ENCODE results near the gene CDK9.

The CDK9 gene

DNA sequence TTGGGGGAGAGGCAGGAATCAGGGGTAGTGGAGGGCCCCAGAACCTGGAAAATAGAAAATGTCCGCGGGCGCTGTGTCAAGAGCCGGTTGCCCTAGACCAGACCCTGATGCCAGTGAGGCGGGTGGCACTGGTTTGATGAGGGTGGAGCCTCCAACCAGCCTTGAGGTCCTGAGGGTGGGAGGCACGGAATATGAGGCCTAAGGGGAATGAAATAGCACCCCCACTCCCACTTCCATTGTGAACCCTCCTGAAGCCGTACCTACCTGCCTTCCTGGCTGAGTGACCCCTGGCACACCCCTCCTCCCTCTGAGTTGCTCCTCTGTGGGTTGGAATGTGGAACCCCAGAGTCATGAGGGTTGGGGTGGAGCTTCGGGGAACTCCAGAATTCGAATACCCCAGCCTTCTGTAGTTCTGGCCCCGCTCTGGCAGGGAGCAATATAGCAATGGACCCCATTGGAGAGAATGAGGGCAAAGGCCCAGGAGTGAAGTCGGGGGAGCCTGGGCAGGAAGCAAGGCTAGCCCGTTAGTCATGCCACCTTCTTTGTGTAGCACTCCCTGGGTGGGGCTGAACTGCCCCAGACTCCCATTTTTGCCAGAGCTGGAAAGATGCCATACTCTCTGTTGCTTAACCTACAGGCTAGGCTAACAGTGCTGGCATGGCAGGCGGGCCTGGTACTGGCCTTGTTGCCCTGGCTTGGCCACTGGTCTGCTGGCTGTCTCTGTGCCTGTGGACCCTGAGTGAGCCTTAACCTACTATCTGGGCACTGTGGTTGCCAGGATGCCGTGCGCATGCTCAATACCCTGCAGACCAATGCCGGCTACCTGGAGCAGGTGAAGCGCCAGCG is 17.9 kb downstream of the CDK9 start:
- DNase-seq (ENCODE audit: low spot score), result peak; percentile 63

DNA sequence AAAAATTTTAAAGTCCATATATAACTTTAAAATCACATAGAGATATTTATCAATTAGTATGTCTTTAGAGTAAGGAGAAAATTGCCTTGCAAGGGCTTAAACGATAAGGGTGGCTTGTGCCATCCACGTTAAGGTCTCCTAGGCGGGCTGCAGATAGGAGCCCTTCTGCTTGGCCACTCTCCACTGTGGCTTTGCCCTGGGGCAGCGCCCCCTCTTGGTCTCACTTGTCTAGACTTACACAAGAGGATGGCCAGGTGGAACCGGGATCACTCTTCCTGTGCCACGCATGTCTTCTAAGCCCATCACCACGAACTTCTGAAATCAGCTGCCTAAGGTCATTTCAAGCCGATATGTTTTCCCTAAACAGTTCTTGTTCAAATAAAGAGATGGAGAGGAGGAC is 19.8 kb downstream of the CDK9 start:
- DNase-seq (ENCODE audit: low spot score), result no peak

DNA sequence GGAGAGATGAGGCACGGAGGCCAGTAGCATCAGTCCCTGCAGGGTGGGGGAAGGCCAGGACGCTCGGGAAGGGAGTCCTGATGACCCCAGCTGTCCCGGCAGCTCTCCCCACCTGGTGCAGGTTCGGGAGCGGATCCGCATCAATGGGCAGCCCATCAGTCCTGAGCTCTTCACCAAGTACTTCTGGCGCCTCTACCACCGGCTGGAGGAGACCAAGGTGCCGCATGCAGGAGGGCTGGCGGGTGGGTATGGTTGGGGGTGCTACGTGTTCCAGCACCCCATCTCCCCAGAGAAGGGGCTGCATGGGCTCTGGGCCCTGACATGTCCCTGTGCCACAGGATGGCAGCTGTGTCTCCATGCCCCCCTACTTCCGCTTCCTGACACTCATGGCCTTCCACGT is 21.0 kb downstream of the CDK9 start:
- no peak for DNase-seq (ENCODE audit: low spot score)

DNA sequence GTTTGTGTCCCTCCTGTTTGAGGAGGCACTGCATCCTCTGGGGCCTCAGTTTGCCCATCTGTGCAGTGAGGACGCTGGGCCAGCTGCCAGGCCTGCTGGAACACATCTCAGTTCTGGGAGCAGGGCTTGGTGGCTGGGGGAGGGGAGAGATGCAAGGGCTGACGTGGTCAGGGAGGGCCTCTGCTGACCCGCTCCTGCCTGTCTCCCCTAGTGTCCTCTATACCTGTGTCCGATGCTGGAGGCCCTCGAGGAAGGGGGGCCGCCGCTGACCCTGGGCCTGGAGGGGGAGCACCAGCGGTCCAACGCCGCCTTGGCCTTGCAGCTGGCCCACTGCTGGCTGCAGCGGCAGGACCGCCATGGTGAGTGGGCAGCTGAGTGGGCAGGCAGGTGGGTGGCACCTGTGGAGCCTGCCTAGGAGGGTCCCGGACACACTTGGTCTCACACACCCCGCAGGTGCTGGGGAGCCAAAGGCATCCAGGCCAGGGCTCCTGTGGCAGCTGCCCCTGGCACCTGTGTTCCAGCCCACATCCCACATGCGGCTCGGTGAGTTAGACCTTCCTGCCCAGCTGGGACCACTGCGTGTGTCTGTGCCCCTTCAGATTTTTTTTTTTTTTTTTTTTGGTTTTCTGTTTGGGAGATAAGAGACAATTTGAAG is 22.6 kb downstream of the CDK9 start:
- no peak for DNase-seq (ENCODE audit: low spot score)

DNA sequence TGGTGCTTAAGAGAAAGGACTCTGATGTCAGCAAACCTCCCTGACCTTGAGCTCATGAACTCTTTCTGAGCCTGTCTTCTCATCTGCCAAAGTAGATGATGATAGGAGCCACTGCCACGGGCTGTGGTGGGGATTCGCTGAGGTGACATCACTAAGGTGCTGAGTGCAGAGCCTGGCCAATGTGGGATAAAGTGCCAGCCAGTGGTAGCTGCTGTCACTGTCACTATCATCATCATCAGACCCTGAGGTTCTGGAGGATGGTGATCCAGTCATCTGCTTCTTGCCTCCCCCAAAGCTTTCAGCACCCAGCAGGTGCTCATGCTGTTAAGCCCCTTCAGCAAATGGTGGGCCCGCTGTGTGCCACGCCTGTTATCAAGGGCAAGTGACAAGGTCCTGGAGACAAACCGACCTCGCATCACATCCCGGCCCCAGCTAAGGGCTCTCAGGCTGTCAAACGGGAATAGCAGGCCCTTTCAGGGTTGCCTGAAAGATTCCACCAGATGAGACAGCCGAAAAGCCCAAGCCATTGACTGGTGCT is 23.2 kb downstream of the CDK9 start:
- DNase-seq (ENCODE audit: low spot score), result no peak

DNA sequence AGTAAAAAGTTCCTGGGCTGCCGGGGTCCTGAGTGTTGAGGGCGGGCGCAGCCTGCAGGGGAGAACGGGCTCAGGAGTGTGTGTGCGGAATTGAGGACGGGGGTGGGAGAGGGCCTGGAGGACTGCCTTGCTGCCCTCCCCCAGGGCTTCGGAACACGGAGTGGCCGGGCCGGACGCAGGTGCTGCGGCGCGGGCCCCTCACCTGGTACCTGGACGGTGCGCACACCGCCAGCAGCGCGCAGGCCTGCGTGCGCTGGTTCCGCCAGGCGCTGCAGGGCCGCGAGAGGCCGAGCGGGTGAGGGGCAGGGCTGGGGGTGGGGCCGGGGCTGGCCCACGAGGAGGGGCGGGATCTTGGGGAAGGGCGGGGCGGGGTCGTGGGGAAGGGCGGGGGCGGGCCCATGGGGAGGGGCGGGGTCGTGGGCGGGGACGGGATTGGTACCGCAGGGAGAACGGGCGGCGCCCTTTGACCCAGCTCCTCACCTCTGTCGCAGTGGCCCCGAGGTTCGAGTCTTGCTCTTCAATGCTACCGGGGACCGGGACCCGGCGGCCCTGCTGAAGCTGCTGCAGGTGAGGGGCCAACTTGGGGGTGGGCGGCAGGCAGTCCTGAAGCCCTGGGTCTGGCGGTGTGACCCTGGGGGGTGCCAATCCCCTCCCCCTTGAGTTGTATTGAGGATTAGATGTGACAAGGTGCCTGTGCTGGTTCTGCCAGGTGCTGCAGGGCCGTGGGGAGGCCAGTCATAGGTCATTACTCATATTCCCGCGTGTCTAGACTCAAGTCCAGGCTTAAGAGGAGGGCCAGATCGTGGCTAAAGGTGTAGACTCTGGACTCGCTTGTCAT is 23.9 kb downstream of the CDK9 start:
- DNase-seq (ENCODE audit: low spot score), result no peak

DNA sequence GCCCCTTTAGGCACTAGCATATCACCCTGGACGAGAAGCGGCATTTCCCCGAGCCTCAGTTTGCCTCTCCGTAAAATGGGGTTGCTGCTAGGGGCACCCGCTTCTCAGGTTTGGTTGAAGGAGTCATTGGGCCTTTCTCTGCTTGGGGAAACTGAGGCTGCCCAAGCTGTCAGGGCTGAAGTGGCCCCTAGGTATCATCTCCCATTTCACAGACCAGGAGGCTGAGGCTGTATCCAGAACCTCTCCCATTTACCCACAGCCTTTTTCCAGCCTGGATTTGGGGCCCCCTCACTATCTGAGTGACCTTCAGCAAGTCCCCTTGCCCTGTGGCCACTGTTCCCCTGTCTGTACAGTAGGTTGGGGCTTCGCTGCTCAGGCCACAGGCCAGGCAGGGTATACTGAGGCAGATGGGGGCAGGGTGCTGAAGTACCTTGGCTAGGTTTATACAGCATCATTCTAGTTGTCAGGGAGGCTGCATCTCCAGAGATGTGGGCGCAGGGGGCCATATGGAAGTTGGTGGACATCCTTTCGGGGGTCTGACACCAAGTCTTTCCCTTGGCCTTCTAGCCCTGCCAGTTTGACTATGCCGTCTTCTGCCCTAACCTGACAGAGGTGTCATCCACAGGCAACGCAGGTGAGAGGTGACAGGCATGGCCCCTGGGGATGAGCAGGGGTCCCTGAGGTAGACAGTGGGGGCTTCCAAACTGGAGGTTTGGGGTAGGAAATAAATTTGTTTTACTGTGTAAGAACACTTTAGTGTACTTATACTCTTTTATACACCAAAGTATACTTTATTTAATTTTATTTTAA is 24.7 kb downstream of the CDK9 start:
- DNase-seq (ENCODE audit: low spot score), result no peak

DNA sequence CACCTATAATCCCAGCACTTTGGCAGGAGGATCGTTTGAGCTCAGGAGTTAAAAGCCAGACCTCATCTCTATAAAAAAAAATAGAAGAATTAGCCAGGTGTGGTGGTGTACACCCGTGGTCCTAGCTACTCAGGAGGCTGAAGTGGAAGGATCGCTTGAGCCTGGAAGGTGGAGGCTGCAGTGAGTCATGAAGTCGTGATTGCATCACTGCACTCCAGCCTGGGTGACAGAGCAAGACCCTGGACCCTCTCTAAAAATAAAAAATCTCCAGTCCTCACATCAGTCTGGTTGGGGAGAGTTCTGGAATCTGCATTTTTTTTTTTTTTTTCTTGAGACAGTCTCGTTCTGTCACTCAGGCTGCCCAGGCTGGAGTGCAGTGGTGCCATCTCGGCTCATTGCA is 26.2 kb downstream of the CDK9 start:
- no peak for DNase-seq (ENCODE audit: low spot score)

DNA sequence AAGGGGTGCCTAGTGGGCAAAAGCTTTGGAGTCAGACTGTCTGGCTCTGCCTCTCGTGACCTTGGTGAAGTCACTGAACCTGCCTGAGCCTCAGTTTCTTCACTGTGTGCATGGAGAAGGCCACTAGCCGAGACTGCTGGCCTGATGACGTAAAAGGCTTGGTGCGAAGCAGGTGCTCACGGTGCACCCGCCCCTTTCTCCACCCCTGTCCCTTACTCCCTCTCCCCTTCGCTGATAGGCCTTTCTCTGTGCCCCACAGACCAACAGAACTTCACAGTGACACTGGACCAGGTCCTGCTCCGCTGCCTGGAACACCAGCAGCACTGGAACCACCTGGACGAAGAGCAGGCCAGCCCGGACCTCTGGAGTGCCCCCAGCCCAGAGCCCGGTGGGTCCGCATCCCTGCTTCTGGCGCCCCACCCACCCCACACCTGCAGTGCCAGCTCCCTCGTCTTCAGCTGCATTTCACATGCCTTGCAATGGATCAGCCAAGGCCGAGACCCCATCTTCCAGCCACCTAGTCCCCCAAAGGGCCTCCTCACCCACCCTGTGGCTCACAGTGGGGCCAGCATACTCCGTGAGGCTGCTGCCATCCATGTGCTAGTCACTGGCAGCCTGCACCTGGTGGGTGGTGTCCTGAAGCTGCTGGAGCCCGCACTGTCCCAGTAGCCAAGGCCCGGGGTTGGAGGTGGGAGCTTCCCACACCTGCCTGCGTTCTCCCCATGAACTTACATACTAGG is 27.3 kb downstream of the CDK9 start:
- no peak for DNase-seq (ENCODE audit: low spot score)

DNA sequence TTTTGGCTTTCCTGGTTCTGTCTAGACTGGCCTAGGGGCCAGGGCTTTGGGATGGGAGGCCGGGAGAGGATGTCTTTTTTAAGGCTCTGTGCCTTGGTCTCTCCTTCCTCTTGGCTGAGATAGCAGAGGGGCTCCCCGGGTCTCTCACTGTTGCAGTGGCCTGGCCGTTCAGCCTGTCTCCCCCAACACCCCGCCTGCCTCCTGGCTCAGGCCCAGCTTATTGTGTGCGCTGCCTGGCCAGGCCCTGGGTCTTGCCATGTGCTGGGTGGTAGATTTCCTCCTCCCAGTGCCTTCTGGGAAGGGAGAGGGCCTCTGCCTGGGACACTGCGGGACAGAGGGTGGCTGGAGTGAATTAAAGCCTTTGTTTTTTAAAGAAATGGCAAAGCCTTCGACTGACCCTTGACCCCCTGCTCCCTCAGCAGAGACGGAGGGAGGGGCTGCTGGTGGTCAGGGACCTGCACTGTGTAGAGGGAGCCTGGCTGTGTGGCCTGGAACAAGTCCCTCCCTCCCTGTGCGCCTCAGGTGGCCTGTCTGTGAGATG is 27.9 kb downstream of the CDK9 start:
- no peak for DNase-seq (ENCODE audit: low spot score)

DNA sequence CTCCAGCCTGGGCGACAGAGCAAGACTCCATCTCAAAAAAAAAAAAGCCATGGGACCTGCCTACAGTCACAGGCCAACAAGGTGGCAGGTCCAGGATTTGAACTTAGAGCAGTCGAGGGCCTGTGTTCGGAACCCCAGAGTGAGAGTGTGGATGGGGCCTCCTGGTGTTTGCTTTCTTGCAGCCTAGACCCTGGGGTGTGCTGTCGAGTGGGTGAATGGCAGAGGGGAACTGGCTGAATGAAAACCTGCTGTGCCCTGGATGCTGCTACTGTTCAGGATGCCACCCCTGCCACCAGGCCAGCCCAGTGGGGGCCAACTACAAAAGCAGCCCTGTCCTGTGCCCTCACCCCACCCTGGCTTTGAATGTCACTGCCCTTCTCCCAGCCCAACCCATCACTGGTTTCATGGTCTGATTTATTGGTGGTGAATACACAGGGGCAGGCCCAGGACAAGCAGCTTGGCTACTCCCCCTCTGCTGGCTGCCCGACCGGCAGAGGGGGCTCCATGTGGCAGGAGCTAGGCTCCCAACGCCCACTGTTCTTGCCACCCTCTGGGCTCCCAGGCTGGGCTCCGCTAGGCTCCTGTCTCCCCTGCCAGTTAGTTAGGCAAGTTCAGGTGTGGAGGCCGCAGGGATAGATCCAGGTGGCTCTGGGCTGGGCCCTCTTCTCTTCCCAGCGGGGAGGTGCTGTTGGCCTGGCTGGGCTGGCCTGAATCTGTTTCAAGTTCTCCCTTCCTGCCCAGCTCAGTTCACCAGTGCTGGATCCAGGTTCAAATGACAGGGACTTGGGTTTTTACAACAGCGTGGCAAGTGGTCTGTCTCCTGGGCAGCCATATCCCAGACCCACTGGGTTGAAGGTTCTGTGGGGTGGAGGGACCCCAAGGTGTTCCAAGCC is 29.0 kb downstream of the CDK9 start:
- no peak for DNase-seq (ENCODE audit: low spot score)

DNA sequence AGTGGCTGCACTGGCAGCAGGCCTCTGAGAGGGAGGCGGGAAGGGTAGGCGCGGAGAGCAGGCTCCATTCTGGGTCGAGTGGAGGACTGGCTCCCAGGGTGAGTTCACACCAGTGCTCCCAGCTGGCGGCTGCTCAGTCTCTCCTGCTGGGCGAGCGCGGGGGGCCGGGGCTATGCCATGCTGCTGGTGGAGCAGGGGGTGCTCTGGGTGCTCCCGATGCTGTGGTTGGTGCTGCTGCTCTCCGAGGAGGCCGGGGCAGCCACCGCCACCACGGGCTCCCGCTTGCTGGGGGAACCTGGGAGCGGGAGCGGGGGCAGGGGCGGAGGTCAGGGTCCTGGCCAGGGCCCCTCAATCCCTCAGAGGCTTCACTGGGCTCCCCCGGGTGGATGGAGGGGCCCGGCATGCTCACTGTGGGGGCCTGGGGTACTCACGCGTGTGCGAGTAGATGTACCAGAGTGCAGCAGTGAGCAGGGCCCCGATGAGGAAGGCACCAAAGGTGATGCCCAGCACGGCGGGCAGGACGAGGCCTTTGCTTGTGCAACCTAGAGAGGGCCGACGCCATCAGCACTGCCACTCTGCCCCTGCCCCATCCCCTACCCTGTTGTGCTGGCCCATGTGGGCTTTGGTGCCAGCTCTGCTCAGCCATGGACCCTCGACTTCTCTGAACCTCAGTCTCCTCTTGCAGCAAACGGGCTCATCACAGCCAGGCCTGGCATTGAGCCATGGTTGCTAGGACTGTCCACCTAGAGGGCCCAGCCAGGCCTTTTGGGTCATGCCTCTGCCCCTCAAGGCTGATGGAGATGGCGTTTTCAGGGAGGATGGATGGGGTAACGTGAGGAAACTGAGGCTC is 29.9 kb downstream of the CDK9 start:
- DNase-seq (ENCODE audit: low spot score), result no peak

DNA sequence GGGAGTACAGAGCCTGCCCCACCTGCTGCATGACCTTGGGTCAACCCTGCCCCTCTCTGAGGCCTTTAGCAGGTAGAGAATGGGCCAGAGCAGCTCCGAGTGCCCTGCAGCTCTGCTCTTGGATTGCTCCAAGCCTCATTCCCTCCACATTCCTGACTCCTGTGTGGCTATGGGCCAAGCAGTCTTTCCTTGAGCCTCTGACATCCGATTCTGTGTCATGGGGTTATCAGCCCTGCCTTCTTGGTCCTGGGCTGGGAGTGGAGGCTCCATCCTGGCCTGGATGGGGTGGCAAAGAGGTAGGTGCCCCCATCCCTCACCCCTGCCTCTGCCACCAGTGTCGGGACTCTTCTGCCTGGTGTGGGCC is 30.5 kb downstream of the CDK9 start:
- no peak for DNase-seq (ENCODE audit: low spot score)

DNA sequence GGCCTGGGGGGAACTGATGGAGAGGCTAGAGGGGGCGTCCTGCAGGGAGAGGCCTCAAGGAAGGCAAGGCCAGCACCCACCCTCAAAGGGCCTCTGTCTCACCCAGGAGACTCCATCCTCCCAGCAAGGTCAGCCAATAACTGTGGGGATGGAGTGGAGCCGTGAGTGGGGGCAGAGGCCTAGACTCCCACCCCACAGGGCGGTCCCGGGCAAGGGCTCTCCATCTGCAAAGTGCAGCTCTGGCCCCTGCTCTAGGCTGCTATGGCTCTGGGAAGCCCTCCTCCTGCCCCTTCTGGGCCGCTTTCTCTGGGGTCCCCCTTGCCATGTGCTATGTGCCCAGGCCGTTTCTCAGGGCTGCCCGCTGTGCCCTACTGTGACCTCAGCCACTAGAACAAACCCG is 30.9 kb downstream of the CDK9 start:
- DNase-seq (ENCODE audit: low spot score), result no peak

DNA sequence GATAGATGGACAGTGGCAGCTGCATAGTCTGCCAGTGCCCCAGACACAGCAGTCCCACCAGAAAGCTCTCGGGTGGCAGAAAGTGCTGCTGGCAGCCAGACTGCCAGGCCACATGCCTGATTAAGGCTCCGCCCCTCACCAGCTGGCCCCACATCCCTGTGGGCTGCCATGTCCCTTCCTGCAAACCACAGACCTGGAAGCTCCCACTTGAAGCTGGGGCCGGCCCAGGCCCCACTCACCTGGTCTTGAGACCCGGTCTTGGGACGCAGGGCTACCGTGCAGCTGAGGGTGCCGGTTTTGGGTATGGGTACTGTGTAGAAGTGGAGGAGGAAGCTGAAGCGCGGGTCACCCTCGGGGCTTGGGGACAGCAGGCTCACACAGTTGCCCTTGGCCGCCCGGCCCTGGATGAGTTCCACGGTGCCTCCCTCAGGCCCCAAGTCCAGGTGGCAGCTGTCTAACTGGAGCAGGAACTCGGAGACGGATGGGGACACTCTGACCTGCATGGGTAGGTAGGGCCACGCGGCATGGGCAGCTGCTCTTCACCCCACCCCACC is 32.1 kb downstream of the CDK9 start:
- DNase-seq (ENCODE audit: low spot score), result no peak

DNA sequence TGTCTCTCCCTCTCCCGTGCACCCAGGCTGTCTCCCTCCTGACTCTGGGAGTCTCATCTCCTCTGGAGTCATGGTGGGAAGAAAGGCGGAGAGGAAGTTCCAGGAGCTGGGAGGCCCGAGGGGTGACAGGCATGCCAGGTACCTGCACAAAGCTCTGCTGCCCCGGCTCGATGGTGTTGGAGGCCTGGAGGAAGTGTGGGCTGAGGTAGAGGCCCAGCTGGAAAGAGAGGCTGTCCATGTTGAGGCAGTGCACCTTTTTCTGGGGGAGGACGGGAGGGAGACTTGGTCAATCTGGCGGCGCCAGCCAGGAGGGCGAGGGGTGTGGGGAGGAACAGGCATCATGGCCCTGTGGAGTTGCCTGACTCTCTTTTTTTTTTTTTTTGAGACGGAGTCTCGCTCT is 32.7 kb downstream of the CDK9 start:
- DNase-seq (ENCODE audit: low spot score), result no peak

DNA sequence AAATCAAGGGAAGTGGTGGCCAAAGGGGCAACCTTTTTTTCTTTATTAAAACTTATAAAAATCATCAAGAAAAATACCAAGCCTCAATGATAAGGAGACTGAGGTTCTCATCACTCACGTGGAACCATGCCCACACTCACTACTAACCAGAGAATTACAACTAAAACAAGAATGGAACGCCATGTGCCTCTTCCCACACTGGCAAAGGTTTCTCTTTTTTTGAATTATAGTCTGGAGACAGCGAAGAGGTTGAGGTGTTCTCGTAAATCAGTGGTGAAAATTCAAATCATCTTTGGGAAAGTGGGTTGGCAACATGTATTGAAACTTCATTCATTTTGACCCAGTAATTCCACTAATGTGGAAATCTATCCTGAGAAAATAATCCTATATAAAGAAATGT is 36.3 kb downstream of the CDK9 start:
- no peak for DNase-seq (ENCODE audit: low spot score)

DNA sequence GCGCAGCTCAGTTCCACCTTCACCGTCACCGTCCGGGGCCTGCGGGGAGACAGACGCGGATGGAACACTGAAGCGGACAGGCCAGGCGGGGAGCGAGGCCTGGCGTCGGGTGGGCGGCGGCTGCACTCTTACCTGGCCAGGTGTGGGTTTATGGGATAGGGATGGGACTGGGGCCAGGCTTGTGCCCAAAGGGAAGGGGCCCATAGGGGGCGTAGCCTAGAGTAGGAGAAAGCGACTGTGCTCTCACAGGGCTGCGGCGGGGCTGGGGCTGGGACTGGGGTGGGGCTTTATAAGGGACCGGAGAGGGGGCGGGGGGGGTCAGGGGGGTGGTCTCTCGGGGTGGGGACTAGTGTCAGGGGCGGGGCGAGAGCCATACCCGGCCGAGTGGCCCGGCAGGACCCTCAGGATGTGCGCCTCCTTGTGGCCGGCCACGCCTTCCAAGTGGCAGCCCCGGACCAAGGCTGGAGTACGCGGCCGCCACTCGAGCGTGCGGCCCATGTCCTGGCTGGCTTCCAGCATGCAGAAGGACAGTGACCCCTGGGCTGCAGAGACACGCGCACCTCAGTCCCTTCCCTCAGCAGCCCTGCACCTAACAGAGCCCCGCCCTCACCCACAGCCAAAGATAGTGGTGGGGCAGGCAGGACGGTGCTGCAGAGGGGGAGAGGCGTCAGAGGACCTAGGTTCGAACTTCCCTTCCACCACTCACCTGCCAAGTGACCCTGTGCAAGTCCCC is 39.7 kb downstream of the CDK9 start:
- no peak for DNase-seq (ENCODE audit: low spot score)
